Measurements from ENCODE around the gene SP4. TPM values are rescaled to one million over a fixed set of nuclear protein-coding genes. Genes with fewer than 3 reads are reported as not detected.

Gene SP4
- total and polyA plus RNA-seq, 2 experiments from 2014 or later: 11.9 to 41.6 TPM

MicroRNAs encoded within 50 kb of the gene (microRNA counts, 767-probe panel; counts per million panel counts)
- not detected for microRNA hsa-miR-1183

Small RNA genes within 50 kb of the gene (microRNA-seq; reads per million reads assigned to microRNA genes)
- not detected for gene MIR1183

Small RNA genes within 50 kb of the gene (small RNA-seq; reads per million reads assigned to genes)
- not detected for gene MIR1183 (ENCODE audit: low replicate concordance)
- not detected for gene RNU1-15P (ENCODE audit: low replicate concordance)

Other genes with a start within 250 kb of the SP4 start
- 4.7 and 9.3 TPM in 2 replicates for gene DNAH11, start 115.0 kb downstream of the SP4 start, total RNA-seq (2014; rRNA removed; shearing (Covaris generic))
- gene DNAH11, start 115.0 kb downstream of the SP4 start, polyA plus RNA-seq (2016; fragmentation: Nextera tagmentation; extraction: Ambion mirVana): 9.1 and 9.3 TPM in 2 replicates